Cerebellar cortex (tissue), 1 donor: Measurements from ENCODE around the gene LTBR.

ENCODE experiments used
- DNase-seq: peaks from one replicate; pipeline ENCODE4 v3.0.0-alpha.2; 2015; ENCODE audit warnings: low spot score

The LTBR gene

GRCh38 chr12:6384499-6385436, 806 bp downstream of the LTBR start:
- DNase-seq, result no peak

- no peak for DNase-seq
These were observed 2.1 kb downstream of the LTBR start for GRCh38 chr12:6386038-6386437.

GRCh38 chr12:6386491-6386890, 2.5 kb downstream of the LTBR start:
- no peak for DNase-seq

GRCh38 chr12:6387541-6387940, 3.6 kb downstream of the LTBR start:
- DNase-seq, result no peak

- no peak for DNase-seq
These were observed 6.3 kb downstream of the LTBR start for GRCh38 chr12:6390084-6390799.

- DNase-seq, result no peak
These were observed 7.1 kb downstream of the LTBR start for GRCh38 chr12:6391013-6391412.

- no peak for DNase-seq
These were observed 8.5 kb downstream of the LTBR start for GRCh38 chr12:6392504-6392903.

- no peak for DNase-seq
These were observed 9.1 kb downstream of the LTBR start for GRCh38 chr12:6393109-6393508.

- DNase-seq, result no peak
These were observed 10.4 kb downstream of the LTBR start for GRCh38 chr12:6394398-6394797.

- no peak for DNase-seq
These were observed 12.1 kb downstream of the LTBR start for GRCh38 chr12:6396031-6396430.

GRCh38 chr12:6399884-6400644, 16.1 kb downstream of the LTBR start:
- DNase-seq, result no peak

- DNase-seq, result no peak
These were observed 20.4 kb downstream of the LTBR start for GRCh38 chr12:6404390-6404789.

GRCh38 chr12:6405963-6406362, 22.0 kb downstream of the LTBR start:
- DNase-seq, result no peak

GRCh38 chr12:6407236-6407954, 23.4 kb downstream of the LTBR start:
- DNase-seq, result no peak

- no peak for DNase-seq
These were observed 32.6 kb downstream of the LTBR start for GRCh38 chr12:6416596-6416995.

- no peak for DNase-seq
These were observed 34.8 kb downstream of the LTBR start for GRCh38 chr12:6418796-6419195.

- DNase-seq, result no peak
These were observed 36.4 kb downstream of the LTBR start for GRCh38 chr12:6420364-6420763.

- DNase-seq, result peak; percentile 90
These were observed 39.5 kb downstream of the LTBR start for GRCh38 chr12:6423267-6424007.

GRCh38 chr12:6424008-6424347, 40.0 kb downstream of the LTBR start:
- DNase-seq, result no peak

- DNase-seq, result no peak
These were observed 40.9 kb downstream of the LTBR start for GRCh38 chr12:6424866-6425265.
